DMS153 treated with DMSO at 0.1 percent for 48 hours (cell line): Measurements from ENCODE around the gene FAT1.

ENCODE experiments used
- DNase-seq: peaks from one replicate; lab custom pipeline; 2025; ENCODE audit not compliant: unreplicated experiment; lab: John Stamatoyannopoulos, UW

FAT1 gene

DNA sequence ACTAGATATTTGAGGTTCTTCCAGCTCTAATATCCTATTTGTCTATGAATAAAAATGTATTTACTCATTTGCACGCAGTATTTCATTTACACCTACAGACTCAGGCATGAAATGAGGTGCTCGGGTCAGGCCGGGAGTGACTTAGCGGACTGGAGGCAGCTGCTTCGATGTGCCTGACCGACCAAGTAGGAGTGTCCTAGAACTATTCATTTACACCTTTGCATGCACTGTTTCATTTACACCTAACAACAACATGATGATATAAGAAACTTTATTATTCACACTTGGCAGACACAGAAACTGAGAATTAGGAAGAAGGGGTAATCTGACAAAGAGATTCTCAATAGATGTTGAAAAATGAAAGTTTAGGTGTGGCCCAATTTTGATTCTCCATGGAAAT is 28.7 kb upstream of the FAT1 start:
- DNase-seq: no peak

GRCh38 chr4:186749611-186750281 is 26.1 kb upstream of the FAT1 start:
- no peak for DNase-seq

- DNase-seq: no peak
These were observed 22.9 kb upstream of the FAT1 start for GRCh38 chr4:186746581-186746980.

DNA sequence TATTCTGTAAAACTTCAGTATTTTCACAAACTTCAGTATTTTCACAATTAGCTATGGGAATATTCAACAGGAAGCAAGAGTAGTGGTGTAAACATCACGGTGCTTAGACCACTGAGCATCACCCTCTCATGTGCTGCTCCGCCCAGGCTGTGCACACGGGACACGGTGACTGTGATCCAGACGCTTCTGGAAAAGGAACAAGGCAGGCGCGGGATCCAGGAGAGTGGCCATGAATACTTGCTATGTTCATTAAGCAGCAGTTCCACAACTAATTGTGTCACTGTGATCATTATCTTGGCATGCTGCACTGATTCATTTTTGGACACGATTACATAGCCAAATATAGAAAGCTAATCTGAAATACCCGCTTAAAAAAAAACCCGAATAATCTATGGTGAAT is 19.6 kb upstream of the FAT1 start:
- DNase-seq: no peak

DNA sequence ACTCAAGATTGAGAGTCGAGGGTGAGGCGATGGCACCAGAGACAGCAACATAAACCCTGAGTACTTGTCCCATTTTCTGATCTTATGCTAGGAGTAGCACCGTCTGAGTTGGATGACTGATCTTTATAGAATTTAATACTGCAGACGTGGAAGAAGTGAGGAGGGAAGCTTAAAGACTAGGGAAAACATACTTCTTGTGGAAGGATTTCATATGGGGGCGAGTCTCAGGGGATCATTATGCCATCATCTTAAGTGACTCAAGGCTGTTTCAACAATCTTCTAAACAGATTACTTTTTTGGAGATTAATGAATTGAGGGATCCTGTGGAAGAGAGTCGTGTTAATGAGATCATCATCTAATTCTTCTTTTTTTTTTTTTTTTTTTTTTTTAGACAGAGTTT is 17.2 kb upstream of the FAT1 start:
- DNase-seq: no peak

DNA sequence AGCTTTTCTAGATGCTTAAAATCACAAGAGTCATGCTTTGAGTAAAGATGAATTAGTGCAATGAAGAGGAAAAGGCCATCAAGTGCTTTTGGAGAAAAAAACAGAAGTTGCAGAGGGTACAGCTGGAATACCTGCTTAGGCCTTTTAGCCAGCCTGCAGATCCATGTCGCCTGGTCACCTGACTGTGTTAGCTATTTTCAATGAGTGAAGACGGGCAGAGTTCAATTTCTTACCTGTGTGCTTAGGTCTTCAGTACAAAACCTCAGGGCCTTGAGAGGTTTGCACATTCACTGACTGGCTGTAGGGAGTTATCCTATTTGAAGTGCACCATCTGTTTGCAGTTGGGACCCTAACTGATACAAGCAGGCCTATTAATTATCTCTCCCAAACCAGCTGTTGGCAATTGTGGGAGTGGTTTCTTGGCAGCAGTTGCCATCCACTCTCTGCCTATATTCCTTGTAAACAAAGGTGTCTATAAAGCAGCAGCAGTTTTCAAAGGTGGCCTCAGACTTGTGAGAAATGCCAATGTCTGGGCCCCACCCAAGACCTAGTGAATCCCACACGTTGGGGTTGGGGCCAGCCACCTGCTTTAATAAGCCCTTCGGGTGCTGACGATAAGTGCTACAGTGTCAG is 16.3 kb upstream of the FAT1 start:
- no peak for DNase-seq

GRCh38 chr4:186739317-186739716 is 15.7 kb upstream of the FAT1 start:
- DNase-seq: no peak

- no peak for DNase-seq
These were observed 14.8 kb upstream of the FAT1 start for GRCh38 chr4:186738421-186738820.

DNA sequence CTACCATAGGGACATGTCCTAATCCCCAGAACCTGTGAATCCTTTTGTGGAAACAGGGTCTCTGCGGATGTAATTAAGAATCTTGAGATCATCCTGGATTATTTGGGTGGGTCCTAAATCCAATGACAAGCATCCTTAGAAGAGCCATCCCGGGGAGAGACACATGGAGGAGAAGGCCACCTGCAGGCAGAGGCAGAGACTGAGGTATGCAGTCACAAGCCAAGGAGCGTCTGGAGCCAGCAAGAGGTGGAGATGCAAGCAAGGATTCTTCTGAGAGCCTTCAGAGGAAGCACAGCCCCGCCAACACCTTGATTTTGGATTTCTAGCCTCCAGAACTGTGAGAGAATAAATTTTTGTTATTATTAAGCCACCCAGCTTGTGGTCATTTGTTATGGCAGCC is 13.8 kb upstream of the FAT1 start:
- DNase-seq: no peak

DNA sequence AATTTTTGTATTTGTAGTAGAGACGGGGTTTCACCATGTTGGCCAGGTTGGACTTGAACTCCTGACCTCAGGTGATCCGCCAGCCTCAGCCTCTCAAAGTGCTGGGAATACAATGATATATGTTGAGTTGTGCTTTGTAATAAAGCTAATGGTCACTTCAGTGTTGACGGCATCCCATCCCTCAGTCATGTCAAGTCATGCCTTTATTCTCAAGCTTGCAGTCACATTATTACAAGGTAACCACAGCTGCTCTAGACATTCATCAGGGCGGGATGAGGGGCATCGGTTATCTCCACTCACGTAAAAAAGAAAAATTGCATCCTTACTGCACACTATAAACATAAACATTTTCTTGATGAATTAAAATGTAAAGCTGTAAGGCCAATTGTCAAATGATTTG is 12.8 kb upstream of the FAT1 start:
- no peak for DNase-seq

DNA sequence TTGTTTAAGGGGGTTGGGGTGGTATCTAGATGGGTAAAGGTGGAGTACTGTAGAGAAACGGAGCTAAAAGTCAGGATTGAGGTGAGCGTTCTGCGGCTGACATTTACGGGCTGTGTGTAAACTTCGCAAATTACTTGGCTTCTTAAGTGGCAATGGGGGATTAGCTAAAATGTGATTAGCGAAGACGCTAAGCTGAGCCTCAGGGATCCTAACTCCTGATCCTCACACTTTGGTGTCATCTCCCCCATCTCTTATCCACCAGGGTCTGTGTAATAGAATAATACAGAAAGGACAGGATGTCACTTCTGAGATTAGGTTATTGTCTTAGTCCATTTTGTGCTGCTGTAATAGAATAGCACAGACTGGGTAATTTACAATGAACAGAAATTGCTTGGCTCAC is 10.6 kb upstream of the FAT1 start:
- DNase-seq: no peak

- DNase-seq: no peak
These were observed 10.1 kb upstream of the FAT1 start for GRCh38 chr4:186733778-186734177.

DNA sequence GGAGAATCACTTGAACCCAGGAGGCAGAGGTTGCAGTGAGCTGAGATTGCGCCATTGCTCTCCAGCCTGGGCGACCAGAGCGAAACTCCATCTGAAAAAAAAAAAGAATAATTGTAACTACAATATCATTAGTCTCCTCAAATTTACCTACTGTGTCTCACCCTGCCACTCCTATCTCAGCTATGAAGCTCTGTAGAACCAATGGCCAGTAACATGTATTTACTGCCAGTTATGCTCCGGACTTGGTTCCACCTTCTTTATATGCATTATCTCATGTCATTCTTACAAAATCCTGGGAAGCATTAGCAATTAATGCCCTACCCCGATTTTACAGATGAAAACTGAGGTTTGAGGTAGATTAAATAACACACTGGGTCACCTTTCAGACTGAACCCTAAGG is 7.0 kb upstream of the FAT1 start:
- DNase-seq: no peak

DNA sequence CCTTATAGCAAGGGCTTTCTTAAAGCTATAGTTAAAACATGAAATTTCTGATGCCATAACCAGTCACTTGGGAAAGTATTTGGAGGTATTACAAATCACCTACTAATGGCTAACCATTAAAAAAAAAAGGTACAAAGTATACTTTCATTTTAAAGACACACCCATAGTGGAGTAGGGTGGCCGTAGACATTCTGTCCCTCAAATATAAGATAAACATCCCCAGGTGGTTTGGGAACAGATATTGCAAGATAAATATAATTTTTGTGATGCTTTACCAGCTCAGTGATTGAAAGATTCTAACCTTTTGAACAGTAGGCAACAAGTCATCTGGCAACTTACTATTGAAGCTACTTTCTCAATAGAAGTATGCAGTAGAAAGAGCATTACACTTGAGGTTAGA is 6.2 kb upstream of the FAT1 start:
- no peak for DNase-seq

DNA sequence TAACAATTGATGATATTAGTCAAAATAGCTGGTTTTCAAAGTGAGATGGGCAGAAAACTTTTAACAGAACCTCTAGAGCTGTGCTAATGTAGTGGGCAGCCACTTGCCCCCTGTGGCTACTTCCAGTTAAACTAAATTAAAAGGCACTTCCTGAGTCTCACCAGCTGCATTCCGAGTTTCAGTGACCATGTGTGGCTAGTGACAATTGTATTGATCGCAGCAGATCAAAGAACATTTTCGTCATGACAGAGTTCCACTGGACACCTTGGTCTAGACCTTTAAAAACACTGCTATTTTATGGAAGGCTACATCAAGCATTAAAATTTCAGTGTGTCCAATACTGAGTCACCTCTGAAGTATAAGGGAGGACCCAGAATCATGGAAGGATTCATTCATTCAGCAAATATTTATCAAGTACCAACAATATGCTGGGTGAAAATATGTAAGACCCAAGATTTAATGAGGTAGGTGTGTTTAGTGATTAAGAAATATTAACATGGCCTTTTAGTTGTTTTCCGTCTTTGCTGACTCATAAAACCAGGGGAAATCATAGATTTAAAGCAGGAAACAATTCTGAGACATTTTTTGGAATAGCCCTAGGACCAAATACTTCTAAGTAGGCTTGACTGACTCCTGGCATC is 5.1 kb upstream of the FAT1 start:
- DNase-seq: no peak

- no peak for DNase-seq
These were observed 4.4 kb upstream of the FAT1 start for GRCh38 chr4:186727977-186728519.

GRCh38 chr4:186727169-186727976 is 3.7 kb upstream of the FAT1 start:
- no peak for DNase-seq

DNA sequence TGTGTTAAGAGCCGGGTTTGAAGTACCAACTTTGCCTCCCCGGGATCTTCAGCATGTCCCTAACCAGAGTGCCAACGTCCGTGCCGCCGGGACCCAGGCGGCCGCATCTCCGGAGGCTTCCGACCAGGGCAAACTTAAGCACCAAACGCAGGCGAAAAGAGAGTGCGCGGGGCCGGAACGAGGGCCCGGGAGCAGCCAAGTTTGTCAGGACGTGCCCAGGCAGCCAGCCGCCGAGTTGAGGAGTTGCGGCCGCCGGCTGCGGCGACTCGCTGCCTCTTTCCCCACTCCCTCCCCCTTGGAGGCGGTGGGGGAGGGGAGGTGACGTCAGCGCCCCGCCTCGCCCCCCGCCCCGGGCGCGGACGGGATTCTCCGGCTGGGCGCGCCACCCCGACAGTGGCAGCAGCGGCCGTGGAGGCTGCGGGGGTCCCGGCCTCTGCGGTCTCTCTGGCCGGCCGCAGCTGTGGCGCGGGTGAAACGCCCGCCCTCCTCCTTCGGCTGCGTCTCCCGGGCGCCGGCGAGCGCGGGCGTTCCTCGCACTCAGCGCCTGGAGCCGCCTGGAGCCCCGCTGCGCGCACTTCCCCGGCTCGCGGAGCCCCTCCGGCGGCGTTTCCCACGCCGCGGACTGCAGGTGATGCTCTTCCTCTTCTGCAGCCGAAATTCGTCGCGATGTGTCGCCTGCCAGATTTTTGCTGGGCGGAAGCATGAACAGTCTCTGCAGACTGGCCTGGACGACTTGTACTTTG is 2.9 kb upstream of the FAT1 start:
- DNase-seq: peak; percentile 59

GRCh38 chr4:186725469-186726425 is 2.1 kb upstream of the FAT1 start:
- peak; percentile 71 for DNase-seq
